ENCODE measurements around the gene STAT1.

STAT1 gene

DNA sequence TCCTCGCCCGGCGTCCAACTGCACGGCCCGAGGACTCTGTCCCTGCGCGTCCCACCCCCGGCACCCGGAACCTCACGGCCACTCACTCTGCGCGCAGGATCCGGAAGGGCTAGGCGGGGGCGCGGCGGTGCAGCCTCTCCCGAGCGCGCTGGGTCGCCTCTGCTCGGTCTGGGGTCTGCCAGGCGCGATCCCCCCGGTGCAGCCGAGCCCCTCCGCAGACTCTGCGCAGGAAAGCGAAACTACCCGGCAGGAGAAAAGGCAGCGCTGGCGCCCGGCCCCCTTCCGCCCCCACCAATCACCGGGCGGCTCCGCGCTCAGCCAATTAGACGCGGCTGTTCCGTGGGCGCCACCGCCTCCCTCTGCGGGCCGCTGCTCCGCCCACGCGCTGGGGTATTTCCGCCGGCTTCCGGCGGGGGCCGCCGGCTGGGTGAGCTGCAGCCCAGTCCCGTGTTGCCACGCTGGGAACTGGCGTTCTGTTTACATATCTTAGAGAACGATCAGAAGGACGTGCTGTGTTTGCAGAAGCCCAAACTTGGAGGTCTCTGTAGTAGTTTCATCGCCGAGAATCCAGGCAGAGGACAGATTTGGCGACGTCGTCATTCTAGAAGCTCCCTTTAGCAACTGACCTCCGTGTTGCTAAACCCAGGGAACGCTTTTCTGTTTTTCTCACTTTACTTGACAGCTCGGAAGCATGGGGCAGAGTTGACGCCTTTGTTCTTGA lies at the start of gene STAT1:
Gene STAT1, minus strand, starts transcription at position 240 of the 721 bp plus-strand sequence. CDS start 4,168 bp downstream, outside the sequence.
- peak; percentile 95 for DNase-seq

DNA sequence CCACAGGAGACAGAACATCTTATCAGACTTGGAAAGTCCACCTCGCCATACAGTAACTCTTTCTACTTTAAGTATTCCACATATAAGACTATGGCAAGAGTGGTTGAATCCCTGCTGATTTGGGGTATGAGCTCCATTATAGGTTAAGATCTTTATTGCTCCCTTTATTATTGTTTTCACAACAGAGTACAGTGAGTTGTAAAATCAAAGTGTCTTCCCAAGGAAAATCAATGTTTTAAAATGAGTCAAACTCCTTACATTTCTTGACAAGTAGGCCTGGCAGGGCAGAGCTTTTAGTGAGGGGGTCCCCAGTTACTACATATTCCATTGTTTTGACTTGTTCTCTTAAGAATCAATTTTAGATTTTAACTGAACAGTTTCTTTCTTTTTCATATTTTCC lies 49.6 kb upstream of the STAT1 start:
- no peak for DNase-seq

DNA sequence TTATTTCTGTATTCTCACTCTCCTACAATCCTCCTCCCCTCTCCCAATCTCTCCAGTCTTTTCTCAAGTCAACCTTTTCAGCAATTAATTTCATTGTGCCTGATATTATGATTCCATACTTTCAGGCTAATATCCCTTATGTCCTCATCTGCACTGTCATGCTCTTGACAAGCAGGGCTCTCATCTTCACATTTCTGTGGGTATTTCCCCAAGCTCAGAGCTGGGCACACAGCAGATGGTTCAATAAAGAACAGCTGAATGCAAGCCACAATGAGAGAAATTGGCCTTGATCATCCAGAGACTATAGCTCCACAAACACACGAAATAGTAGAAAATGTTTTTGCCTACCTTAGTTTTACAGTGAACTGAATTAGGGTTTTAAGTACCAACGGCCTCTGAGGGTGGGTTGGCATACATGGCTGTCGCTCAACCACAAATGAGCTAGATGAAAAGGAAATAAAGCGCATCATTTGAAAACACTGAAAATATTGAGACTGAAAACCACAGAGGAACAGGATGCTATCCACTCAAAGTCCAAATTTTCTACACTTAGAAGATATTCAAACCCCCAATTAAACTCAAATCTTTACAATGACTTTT lies 47.5 kb upstream of the STAT1 start:
- DNase-seq: no peak

DNA sequence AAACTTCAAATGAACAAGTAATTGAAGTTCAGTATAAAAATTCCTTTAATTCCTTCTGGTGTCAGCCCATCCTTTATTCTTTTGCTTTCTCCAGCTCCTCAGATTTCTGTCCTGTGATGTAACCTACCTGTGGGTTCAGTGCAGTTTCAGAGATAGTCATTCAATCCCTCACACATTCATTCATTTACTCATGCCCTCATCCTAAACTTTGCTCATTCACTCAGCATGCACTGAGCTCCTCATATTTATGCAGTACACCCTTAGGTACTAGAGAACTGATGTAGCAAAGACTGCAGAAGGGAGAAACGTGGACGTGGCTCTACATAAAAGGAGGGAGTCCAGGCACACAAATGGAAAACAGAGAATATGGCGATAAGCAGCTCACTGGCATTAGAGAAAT lies 45.3 kb upstream of the STAT1 start:
- no peak for DNase-seq

DNA sequence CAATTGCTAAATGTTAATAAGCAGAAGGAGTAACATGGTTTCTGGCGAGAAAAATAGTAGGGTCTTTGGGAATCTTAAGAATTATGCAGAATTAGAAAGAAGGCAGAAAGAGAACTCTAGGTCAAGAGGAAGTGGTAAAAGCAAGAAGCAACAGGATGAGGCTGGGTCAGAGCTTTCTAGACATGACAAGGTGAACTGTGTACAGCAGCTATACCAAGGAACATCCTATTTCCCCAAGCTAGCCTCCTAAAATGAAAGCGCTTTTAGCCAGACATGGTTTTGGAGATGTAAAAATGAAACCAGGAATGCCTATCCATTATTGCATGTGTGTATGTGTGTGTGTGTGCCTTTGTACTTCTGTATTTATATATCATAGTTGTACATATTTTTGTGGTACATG lies 42.3 kb upstream of the STAT1 start:
- DNase-seq: no peak

DNA sequence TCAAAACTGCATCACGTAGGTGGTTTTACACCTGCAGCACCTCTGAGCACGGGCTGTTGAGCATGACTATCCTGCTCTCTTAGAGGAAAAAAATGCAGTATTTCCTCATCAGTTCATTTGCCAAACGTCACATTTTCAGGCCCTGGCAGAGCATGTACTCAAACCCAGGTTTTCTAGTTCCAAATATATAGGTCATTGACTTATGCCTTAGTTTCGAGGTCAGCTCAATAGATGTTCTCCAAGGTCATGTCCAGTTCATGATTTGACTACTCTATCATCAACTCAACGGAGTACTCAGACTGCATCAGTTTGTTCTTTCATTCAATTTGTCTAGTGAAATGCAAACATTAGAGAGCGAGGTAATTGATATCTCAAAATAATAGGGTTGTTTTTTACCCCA lies 39.3 kb upstream of the STAT1 start:
- no peak for DNase-seq

DNA sequence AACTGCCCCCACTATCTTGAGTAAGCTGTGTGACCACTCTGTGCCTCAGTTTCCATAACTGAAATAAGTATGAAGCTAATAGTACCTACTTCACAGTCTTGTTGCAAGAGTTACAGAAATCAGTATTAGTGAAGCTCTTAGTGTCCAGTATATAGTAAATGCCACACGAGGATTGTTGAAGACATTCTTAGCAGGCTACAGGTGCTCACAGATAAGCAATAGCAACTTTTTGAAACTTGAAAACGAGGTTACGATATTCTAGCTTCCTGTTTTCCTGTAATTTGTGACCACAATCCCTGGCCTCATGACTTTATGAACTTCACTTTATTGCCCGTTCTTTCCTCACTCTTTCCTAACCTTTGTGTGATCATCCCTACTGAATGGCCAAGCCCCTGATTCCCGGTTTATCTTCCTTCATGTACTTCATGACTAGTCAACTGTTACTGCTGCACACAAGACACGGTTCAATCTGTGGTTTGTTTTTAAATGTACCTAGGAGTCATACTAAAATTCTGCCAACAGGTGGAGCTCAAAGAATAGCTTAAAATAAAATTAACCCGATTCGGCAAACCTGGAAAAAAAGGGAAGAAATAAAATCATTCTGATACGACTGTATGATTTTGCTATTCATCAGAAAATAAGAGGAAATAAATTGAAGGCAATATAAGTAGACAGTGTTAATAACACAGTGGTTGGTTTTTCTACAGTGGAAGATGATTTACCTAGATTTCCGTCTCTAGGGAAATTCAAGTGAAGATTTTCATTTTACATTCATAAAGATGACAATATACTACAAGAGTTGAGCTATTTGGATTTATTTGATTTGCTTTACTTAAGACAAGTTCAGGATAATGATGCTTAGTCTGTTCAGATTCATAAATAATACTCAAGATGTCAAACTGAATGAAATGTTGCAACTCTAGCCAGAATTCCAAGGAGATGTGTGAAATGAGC lies 38.1 kb upstream of the STAT1 start:
- peak; percentile 53 for DNase-seq

DNA sequence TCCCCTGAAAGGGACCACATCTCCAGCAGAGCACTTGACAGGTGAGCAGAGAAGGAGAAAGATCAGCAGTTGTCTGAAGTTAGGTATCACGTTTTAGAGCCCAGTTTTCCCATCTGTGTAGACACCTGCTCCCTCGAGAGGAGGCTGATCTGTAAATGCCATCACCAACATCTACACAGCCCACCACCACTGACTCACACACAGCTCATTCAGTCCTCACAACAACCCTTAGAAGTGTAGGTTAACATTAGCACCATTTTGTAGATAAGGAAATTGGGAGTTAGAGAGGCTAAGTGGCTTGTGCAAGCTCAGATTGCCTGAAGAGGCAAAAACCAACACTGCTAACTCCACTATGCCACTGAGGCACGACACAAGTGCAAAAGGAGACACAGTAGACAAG lies 37.2 kb upstream of the STAT1 start:
- no peak for DNase-seq

DNA sequence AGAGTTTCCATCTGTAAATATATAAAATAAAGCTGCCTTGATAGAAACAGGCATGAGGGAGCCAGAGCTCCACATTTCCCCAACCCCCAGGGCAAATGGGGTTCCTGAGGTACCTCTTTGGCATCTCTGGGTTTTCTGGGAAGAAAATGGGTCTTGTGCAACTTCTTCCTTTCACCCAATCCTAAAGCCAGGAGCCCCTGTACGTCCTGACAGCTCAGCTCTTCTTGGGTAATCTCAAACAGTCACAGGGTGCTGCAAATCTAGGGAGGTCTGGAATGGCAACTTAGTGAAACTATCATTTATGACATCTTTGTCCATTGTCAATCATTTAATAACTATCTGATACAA lies 36.6 kb upstream of the STAT1 start:
- DNase-seq: no peak

DNA sequence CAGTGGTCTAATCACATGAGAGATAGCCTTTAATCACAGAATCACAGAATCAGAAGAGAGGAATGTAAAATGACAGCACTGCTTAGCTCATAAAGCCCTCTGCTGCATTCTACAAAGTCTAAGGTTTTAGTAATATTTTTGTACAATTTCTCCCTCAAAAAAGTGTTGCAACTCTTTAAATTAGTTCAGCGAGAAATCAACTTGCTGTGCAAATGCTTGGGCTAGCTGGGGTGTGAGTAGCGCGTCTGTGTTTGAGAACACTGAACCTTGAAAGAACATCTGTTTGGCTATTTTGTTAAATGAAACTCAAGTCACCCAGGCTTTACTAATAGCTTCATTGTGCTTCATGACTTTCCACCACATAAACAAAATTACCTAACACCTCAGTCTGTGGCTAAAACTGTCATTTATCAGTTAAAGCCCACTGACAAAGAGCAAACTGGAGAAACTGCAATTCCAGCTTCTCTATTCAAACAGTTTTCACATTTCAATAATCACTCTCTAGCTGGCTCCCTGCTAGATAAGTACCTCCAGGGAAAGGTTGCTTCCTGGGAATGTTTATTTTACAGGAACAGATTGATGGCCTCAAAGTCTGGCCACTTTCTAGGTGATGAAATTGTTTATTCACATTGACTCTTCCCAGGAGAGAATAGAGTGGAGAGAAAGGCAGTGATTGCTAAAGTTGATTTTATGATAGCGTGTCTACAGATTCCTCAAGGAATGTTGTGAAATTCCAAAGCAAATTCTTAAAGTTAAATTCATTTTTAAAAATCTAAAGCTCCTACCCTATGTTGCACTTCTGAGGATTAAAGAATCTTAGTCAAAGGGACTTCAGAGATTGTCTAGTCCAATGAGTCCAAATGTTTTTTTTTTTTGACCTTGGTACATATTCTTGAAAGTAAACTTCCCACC lies 36.0 kb upstream of the STAT1 start:
- peak; percentile 50 for DNase-seq

DNA sequence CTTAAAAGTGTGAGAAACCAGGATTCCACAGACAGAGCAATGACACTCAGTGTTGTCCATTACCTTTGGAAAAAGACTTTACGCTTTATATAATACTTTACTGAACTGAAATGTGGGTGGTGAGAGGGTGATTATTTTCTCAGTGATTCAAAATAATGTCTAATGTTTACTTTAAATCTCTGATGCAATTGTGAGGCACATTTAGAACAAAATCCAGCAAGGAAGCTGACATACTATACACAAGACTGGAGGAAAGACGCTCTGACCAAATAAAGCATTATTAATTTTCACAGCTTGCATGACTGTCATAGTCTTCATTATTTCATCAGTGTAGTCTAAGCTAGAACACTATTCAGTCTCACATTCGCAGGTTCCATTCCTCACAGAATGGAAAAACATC lies 34.1 kb upstream of the STAT1 start:
- no peak for DNase-seq

DNA sequence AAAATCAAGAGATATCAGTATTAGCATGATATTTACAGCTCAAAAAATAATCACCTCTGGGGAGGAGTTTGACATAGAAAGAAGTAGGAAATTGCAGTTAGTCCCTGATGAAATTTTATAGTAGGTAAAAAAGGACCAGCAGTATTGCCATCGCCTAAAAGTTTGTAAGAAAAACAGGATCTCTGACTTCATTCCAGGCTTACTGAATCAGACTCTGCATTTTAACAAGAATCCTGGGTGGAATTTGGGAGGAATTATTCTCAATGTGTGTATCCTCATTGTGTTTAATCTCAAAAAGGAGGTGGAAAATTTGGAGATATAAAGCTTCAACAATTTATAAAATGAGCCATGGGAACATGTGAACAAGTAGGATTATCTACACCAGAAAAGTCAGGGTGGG lies 31.2 kb upstream of the STAT1 start:
- no peak for DNase-seq

DNA sequence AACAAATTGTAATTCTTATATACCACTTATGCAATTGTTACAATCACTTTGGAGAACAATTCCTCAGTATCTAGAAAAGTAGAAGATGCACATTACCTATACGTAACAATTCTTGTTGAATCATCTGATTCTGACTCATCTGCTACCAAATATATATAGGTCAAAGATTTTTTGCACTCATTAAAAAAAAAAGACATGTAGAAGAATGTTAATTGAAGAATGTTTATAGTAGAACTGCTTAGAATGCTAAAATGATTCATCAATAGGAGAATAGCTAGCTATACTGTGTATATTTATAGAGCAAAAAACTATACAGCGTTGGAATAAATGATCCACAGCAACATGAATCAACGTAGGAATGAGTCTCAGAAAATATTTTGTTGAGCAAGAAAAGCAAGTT lies 29.5 kb upstream of the STAT1 start:
- DNase-seq: no peak

DNA sequence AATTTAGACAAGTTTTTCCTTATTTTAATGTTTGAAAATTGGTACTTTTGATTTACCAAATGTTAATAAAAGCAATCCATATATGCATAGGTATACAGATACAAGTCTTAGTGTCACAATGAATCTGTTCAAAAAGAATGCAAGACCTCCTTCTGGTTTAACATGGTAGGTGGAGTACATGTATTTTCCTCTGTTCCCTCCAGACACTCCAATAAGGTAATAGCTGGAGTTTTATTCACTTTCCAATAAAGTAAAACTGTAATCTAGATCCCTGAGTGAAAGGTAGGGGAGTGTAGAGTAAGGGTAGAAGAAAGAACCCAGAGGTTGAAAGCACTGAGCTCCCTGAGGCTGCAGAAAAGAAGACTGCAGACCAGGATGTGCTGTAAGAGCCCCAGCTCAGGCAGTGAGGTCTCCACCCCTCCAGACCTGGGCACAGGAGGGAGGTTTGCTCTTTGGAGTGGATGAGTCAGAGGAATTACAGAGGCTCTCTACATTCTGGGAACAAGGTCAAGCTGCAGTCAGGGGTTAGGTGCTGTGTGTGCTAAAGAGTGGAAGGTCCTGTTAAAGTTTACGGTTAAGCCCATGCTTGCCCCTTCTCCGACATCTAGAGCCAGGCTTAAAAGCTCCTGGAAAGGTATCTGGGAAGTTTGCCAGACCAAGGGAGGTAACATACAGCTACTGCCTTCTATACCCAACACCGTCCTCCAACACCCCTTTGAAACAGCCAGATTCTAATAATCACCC lies 27.6 kb upstream of the STAT1 start:
- no peak for DNase-seq

DNA sequence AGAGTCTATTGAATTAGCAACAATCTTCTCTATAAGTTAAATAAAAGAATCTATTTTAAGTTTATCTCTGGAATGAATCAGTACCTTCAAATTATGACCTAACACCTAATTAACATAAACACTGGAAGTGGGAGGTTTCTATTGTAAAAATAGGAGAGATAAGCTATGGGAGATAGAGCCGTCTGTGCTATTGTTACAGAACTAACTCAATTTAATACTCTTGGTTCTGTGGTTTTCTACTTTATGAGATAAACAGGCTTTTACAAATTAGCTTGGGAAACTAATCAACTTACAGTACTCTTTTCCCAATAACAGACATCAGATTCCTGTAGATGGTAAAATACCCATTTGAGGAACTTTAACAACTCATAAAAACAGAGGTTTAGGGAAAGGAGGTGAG lies 25.6 kb upstream of the STAT1 start:
- DNase-seq: no peak

DNA sequence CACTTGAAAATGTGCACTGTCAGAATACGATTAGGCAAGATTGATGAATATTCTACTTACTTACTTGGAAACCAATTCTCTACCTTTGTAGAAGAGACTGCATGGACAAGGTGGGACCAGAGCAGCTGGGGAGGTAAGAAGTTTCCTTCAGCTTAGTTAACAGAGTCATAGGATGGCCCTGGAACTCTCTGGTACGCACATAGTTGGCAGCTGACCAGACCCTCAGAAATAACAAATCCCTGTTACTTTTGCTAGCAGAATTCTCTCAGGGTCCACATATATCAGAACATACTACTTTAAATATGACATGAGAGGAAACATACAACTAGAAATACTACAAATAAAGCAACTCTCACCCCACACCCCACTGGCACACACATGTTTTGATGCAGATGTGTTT lies 24.8 kb upstream of the STAT1 start:
- no peak for DNase-seq

DNA sequence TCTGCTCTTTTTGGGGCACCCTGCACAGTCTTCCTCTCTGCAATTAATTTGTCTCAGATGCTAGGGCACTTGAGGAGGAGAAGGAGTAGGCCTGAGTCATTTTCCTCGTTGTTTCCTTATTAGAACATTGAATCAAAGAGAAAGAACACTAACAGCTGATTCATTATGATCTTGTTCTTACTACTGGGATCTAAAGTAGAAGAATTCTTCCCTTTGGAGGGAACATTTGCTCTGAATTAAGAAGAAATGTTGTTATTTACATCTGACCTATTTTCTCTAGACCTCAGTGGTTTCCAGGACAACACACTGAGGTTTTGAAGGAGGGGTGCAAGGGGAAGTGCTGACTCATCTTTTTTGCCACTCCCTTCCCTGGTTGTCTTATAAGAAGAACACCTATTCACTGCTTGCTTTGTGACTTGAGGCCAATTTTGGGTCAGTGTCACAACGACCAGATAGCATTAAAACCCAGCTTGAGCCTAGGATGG lies 24.3 kb upstream of the STAT1 start:
- DNase-seq: no peak

DNA sequence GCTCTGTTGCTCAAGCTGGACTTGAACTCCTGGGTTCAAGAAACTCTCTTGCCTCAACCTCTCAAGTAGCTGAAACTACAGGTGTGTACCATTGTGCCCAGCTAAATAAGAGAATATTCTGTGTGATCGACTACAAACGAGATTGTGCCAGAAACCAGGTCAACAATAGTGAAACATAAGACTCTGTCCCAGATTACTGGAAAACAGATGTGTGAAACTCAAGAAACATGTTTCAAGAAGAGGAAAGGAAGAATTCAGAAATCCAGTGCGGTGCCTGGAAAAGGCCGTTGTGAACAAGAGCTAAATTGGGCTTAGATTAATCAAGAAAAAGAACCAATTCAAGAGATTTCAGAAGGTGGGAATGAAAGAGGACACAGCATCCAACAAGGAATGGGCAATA lies 23.4 kb upstream of the STAT1 start:
- DNase-seq: no peak

DNA sequence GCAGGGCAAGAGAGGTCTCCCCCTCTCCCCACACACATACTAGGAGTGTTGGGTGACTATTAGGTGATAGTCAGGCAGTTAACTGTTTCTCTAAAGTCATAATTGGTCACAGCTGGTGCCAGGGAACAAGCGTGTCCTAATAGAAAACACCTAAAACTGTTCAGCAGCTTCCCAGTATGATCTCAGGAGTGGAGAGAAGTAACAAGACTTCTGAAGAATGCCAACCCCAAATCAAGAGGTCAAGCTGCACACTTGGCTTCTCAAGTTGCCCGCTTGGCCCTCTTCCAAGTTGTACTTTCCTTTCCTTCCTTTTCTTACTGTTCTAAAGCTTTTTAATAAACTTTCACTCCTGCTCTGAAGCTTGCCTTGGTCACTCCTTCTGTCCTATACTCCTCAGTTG lies 22.4 kb upstream of the STAT1 start:
- no peak for DNase-seq

DNA sequence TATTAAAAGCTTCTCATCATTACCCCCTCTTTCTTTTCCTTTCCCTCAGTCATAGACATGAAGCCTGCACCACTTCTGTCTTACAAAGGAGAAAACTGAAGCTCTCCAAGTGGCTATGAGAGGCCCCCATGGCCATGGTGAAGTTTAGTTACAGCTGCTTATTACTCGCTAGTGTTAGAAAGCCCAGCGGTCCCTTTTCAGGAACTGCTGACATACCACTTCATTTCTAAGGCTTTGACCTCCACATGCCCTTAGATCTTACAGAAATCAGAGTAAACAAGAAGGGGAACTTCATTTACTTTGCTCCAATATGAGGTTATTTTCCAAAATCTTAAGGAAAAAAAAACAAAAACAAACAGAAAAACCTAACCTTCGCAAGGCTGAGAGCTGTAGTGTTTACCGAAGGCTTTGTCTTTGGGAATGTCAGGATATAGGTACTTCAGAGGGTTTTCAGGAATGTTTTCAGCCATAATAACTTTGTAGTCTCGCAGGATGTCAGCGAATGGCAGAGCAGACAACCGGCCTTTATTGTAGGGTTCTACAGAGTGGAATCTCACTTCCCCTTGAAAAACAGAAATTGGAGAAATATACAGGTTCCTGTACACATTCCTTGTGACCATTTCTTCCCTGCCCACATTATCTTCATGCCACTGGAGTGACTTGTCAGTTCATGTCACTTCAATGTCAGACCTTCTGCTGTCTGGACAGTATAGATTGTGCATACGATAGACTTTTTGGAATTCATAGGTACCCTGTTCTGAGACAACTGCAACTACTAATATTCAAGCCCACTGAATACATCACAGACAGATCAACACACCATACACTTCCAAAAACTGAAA lies 18.8 kb upstream of the STAT1 start:
- no peak for DNase-seq

DNA sequence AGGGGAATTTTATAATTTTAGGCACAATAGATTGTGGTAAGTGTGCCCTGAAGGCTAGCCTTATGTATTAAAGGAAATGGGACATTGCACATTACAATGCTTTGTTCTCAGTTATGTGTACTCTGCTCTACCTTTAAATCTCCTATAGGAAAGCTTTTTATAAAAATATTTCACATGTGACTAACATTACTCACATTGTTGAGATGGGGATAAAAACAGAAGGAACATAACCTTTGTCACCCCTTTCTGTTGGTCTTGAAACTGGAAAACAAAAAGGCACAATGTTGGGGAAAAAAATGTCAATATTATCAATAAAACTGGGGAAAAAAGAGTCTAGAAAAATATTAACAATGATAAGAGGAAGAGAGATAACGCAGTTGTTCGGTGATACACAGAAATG lies 17.3 kb upstream of the STAT1 start:
- DNase-seq: no peak

Measured in NCI-H345 (cell line).